Left forelimb (tissue), 1 donor: Measurements from ENCODE around the gene RBP3.
A peak's percentile ranks its signal among the peaks of the same experiment; 100 is the strongest.

Experiments
- DNase-seq: peaks from one replicate; pipeline ENCODE4 v3.0.0-alpha.2; 2018; ENCODE audit warnings: low spot score

The RBP3 gene

DNA sequence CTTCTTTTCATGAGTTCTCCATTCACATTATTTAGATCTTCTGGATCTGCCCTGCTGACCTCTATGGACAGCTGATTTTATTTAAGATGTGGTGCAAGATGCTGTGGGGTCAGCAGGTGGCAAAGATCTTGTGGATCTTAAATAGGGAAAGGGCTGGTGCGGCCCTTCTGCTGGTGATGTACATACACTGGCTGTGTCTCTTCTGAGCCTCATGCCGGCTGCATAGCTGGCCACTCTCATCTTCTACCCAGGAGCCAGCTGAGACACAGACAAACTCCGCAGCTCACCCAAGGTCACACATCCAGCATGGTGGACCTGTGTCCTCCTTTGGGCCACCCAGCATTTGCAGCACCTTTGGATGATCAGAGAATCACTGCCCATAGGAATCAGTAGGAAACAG is 9.7 kb downstream of the RBP3 start:
- DNase-seq = peak; percentile 8

GRCh38 chr10:47358457-47358856 is 10.3 kb downstream of the RBP3 start:
- peak; percentile 18 for DNase-seq

GRCh38 chr10:47359101-47359500 is 10.9 kb downstream of the RBP3 start:
- peak; percentile 33 for DNase-seq

DNA sequence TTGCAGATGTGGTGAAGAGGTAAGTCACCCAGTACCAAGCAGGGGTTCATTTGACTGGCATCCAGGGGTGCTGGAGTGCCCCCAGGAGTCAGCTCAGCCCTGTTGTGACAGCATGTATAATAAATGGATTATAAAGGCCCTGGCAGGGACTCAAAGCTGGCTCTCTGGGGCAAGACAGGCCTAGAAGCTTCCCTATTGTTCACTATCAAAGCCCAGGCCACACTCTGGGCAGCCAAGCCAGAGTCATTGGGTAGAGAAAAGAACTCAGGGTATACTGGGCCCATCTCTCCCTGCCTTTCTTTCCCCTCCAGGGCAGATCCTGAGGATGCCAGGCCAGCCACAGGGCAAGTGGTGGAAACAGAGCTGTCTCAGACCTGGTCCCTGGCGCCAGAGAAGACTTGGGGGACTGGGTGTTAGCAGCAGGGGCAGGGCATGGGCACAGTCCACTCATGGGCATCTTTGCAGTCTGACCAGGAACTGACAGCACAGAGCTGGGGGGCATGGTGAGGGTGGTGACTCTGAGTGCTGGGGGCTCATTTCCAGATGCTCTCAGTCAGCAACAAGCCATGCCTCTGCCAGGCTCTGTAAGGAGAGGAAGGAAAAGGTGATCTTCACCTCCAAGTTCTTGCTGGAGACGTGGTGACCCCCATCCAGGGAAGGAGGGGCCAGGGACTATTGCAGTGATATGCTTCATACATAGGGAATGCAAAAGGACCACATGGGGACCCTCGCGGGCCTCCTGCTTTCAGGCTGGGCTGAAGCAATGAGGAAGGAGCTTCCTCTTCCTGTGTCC is 11.7 kb downstream of the RBP3 start:
- peak; percentile 42 for DNase-seq

GRCh38 chr10:47360419-47361040 is 12.4 kb downstream of the RBP3 start:
- DNase-seq = peak; percentile 36

DNA sequence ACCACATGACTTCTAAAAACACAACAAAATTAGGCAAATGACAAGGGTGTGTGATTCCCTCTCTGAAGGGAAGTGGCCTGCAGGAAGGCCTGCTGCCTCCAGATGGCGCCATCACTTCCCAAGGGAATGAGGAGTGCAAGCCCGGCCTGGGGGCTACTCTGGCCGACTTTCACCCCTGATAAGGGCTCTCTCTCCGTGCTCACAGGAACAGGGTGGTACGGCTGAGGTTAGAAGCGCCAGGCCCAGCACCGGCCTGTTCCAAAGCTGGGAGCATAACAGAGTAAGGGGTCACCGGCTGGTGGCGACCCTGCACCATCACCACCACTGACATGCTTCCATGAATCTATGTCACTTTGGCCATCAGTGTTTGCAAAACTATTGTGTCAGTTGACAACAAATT is 13.1 kb downstream of the RBP3 start:
- peak; percentile 63 for DNase-seq

DNA sequence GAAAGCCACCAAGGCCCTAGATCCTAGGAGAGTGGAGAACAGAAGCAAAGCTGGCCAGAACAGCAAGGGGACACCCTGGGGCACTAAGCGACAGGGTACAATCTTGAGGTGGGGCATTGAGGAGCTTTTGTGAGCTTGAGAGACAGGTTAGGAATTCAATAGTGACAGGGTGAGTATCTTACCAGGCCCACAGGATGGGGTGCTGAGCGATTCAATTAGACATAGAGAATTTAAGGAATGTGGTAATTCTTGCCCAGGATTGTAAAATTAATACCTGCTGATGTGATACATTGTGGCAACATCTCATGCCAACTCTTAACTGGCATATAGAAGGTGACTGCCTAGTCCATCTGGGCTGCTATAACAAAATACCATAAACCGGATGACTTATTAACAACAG is 14.0 kb downstream of the RBP3 start:
- DNase-seq = no peak

DNA sequence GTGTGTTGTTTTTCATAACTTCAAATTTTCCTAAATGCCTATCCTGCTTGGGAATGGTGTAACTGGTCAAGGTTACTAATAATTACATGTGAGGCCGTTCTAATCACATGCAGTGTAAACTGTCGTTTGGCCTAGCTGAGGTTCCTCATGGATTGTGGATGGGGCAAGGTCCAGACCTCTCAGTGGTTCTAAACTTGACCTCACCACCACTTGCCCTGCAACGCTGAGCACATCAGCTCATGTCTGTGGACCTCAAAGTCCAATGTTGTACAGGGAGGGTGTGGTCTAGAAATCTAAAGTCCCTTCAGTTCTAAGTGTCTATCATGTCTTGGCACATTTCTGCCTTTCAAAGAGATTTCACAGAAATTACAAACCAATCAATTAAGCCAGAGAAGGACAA is 15.6 kb downstream of the RBP3 start:
- DNase-seq = no peak

DNA sequence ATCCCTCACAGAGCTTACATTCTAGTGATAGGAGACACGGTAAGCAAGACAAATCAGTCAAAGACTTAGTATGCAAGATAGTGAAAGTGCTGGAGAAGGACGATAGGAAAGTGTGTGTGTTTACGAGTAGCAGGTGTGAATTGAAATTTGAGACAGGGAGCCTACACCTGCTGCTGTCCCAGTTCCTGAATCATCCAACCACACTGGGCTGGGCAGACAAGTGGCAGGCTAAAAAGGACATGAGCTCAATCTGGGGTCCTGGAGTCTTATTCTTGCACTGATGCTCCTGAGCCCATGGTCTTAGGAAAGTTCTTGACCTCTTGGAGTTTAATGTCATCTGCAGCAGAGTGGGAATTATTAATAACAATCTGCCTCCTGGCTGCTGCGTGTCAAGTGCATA is 16.2 kb downstream of the RBP3 start:
- DNase-seq = no peak

- peak; percentile 17 for DNase-seq
Measured at GRCh38 chr10:47364911-47365310, 16.7 kb downstream of the RBP3 start.

- peak; percentile 8 for DNase-seq
Measured at GRCh38 chr10:47365431-47366180, 17.4 kb downstream of the RBP3 start.

GRCh38 chr10:47366181-47366631 is 18.0 kb downstream of the RBP3 start:
- DNase-seq = peak; percentile 6

- peak; percentile 26 for DNase-seq
Measured at GRCh38 chr10:47366731-47367460, 18.7 kb downstream of the RBP3 start.

- DNase-seq = peak; percentile 45
Measured at GRCh38 chr10:47367646-47368045, 19.5 kb downstream of the RBP3 start.

GRCh38 chr10:47368431-47369180 is 20.4 kb downstream of the RBP3 start:
- peak; percentile 52 for DNase-seq

DNA sequence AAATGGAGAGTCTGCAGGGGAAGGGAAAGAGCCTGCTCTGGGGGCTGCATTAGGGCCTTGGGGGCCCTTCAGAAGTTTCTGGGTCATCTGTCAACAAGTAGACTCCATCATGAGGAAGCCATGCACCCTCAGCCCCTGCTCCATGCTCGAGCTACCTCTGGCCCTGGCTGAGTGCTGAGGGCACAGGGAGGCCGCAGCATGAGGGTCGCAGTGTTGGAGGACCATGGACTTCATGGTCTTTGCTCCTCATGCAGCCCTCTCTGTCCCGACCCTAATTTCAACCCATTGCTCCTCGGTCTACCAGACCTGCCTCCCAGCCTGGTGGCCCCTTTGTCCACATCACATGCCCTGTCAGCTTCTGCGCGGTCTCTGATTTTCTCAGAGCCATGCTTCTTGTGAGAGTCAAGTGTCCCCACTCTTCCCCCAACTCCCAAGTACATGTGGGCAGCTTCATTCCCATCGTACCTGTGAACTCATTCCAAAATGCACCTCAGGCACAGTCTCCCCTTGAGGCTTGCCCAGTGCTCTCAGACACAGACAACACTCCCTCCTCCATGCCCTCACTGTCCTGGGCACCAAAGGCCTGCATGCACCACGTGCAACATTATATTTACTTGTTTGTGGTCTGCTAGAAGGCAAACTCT is 21.2 kb downstream of the RBP3 start:
- peak; percentile 40 for DNase-seq

- peak; percentile 36 for DNase-seq
Measured at GRCh38 chr10:47370015-47370767, 22.0 kb downstream of the RBP3 start.

DNA sequence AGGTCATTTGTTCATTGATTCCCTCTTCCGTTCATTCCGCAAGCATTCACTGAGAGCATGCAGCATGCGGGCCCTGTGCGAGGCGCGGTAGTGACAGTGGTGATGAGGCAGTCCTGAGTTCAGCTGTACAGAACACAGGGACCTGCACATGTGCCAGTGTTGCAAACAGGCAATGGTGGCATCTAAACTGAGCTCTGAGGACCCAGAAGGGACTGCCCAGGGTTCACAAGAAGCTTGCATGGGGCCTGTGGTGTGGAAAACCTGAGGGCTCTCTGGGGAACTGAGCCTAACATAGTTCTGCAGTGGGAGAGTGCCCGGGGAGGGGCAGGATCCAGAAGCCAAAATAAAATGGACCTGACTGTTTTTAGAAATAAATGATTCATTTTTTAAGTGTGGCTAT is 22.7 kb downstream of the RBP3 start:
- peak; percentile 18 for DNase-seq

DNA sequence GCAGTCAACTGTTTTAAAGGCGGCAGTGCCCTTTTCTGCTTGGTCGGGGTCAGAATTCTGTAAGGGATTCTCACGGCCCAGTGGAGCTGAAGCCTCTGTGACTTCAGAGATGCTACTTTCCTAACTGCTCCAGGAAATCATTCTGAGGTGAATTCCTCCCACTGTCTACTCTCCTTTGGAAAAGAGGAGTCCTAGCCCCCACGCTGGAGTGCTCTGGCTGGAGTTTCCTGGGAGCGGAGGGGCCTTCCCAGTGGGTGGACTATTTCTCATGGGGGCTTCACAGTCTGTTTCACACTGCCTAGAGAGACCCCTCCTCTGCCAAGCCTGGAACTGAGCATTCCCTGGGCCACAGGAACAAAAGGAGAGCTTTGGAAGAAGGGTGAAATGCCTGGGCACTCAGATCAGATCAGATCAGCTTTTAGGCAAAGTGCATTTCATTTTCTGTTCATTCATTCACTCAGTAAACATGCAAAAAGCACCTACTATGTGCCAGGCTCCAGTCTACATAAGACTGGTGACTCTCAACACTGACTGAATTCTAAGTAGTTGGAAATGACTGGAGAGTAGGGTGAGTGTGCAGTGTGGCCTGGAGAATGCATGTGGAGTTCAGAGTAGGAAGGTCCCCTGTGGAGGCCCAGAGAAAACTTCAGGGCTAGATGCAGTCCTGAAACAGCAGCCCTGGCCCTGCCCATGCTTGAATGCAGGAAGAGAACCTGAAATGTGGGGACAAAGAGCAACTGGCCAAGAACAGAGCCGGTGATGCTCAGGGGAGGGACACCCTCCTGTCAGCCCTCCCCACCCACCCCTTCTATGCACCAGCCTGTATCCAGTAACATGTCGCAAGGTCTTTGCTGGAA is 23.7 kb downstream of the RBP3 start:
- DNase-seq = peak; percentile 31
